ENCODE results near the gene THBS2.
"Not testable (repeated sequence)": the region's sequence is repeated elsewhere in the genome, so short reads cannot be mapped to it uniquely, and the experiment has no call there.

The THBS2 gene

GRCh38 chr6:169253337-169254238, at the start of gene THBS2:
Gene THBS2, minus strand, starts transcription at chr6:169253846. Its CDS starts 3,062 bp downstream, at chr6:169250784.
- DNase-seq = no peak

GRCh38 chr6:169302716-169303115, 49.1 kb upstream of the THBS2 start:
- DNase-seq = no peak

GRCh38 chr6:169302255-169302654, 48.6 kb upstream of the THBS2 start:
- DNase-seq = no peak

- no peak for DNase-seq
Measured at GRCh38 chr6:169300916-169301315, 47.3 kb upstream of the THBS2 start.

GRCh38 chr6:169298626-169299025, 45.0 kb upstream of the THBS2 start:
- not testable (repeated sequence) for DNase-seq

- DNase-seq = no peak
Measured at GRCh38 chr6:169296622-169297021, 43.0 kb upstream of the THBS2 start.

- DNase-seq = no peak
Measured at GRCh38 chr6:169296170-169296569, 42.5 kb upstream of the THBS2 start.

- no peak for DNase-seq
Measured at GRCh38 chr6:169293196-169293595, 39.5 kb upstream of the THBS2 start.

- peak; percentile 5 for DNase-seq
Measured at GRCh38 chr6:169292338-169293124, 38.9 kb upstream of the THBS2 start.

GRCh38 chr6:169291646-169292337, 38.1 kb upstream of the THBS2 start:
- DNase-seq = no peak

GRCh38 chr6:169291148-169291547, 37.5 kb upstream of the THBS2 start:
- DNase-seq = no peak

- no peak for DNase-seq
Measured at GRCh38 chr6:169289619-169290339, 36.1 kb upstream of the THBS2 start.

GRCh38 chr6:169289257-169289618, 35.6 kb upstream of the THBS2 start:
- DNase-seq = no peak

- no peak for DNase-seq
Measured at GRCh38 chr6:169288591-169288990, 34.9 kb upstream of the THBS2 start.

- no peak for DNase-seq
Measured at GRCh38 chr6:169287675-169288074, 34.0 kb upstream of the THBS2 start.

GRCh38 chr6:169286961-169287360, 33.3 kb upstream of the THBS2 start:
- DNase-seq = no peak

GRCh38 chr6:169285165-169285564, 31.5 kb upstream of the THBS2 start:
- DNase-seq = no peak

GRCh38 chr6:169283924-169284323, 30.3 kb upstream of the THBS2 start:
- DNase-seq = no peak

GRCh38 chr6:169282043-169282442, 28.4 kb upstream of the THBS2 start:
- no peak for DNase-seq

- DNase-seq = no peak
Measured at GRCh38 chr6:169277619-169278018, 24.0 kb upstream of the THBS2 start.

GRCh38 chr6:169274781-169275180, 21.1 kb upstream of the THBS2 start:
- DNase-seq = no peak

- DNase-seq = no peak
Measured at GRCh38 chr6:169273511-169273910, 19.9 kb upstream of the THBS2 start.

- DNase-seq = no peak
Measured at GRCh38 chr6:169271877-169272216, 18.2 kb upstream of the THBS2 start.
